GM18520 (cell line): Measurements from ENCODE around the gene ZSCAN30.
A peak's percentile ranks its signal among the peaks of the same experiment; 100 is the strongest.

ENCODE experiments used
- ATAC-seq: cut with Tn5 transposase; IDR thresholded peaks from one replicate; pipeline ENCODE4 v1.9.1; 2021; ENCODE audit not compliant: unreplicated experiment

Gene ZSCAN30

GRCh38 chr18:35290094-35290735, at the start of gene ZSCAN30:
Gene ZSCAN30, minus strand, starts transcription at chr18:35290229. Its CDS starts 25,877 bp downstream, at chr18:35264352.
- peak; percentile 85 for ATAC-seq

GRCh38 chr18:35337286-35337685, 47.3 kb upstream of the ZSCAN30 start:
- ATAC-seq: no peak

DNA sequence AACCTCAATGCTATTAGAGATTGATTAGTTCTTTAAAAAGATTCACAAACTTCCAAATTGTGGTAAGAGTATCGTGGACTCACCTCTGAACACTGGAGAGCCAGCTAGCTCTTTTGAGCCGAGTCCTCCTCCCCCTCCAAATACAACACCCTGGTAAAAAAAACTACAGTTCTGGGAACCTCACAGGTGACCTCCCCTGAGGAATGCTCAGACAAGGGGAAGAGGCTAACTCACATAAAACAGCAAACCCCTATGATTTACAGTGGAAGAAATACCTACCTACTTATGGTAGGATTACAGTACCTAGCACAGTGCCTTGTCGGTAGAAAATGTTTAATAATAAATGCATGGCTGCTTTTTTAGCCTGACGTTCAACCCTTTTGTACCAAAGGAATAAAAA, 45.8 kb upstream of the ZSCAN30 start:
- no peak for ATAC-seq

GRCh38 chr18:35334821-35335220, 44.8 kb upstream of the ZSCAN30 start:
- no peak for ATAC-seq

DNA sequence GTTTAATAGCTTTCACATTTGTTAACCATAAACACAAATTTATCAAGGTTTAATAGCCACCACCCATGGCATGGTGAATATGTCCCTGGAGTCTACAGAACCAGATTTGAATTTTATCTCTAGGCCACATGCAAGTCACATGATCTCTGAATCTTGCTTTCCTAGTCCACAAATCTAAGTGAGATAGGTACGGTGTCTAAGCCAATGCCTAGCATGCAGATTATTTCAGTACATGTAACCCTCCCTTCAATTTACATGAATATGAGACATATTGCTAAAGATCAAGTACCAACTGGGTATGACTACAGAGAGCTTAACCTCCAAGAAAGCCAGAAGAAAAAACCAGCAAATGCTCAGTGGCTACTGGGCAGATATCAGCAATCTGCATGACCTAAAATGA, 44.2 kb upstream of the ZSCAN30 start:
- ATAC-seq: no peak

DNA sequence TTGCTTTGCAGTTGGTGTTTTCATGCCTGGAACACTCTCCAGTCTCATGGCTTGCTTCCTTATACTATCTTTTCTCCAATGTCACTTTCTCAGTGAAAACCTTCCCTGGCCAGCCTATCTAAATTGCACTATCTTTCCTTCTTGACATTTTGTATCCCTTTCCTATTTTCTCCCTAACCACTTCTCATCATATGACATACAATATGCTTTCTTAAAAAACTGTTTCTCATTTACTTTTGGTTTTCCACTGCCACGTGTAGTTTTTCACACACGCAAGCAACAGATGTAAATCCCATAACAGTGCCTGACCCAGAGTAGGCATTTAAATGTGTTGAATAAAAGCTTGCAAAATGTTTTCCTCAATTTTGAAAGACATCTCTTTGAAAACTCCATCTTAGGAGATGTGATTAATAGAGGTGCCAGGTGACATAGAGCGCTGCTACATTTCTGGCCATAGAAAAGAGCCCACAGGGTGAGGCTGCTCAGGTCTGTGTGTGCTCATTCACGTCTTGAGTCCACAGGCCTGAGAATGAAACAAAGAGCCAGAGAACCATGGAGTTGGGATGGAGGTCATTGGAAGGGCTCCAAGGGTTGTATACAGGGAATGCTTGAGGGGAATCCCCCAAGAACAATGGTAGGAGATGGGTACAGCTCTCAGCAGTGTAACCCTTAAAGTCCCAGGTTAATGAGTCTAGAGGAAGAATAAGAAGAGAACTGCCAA, 41.5 kb upstream of the ZSCAN30 start:
- no peak for ATAC-seq

- ATAC-seq: no peak
Measured at GRCh38 chr18:35328868-35329267, 38.8 kb upstream of the ZSCAN30 start.

DNA sequence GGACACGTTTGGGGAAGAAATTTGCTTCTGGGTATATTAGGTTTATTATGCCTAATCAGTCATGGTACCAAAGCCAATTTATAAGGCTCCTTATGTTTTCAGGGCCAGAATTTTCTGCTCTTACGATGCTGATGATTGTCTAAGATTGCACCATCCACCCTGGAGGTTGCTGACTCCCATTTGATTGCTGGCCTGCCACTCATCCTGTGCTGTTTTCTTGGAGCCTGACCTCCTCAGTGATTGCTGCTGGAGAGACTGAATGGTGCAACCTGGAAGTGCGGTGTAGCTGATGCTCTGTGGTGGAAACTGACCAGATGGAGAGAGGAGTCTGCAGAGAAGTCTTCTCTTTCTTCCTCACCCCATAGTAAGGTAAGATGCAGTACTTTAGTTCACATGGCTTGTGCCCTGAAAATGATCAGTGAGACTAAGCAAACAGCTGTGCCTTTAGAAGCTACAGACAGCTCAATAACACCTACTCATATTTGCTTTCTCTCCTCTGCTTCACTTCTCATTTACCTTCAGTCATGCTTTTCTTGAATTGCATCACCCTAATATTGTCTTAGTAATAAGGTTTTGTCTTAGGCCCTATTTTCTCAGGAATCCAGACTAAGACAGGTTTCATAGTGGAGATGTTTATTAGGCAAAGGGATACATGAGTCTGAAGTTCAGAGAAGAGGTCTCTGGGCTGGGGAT, 36.8 kb upstream of the ZSCAN30 start:
- no peak for ATAC-seq

DNA sequence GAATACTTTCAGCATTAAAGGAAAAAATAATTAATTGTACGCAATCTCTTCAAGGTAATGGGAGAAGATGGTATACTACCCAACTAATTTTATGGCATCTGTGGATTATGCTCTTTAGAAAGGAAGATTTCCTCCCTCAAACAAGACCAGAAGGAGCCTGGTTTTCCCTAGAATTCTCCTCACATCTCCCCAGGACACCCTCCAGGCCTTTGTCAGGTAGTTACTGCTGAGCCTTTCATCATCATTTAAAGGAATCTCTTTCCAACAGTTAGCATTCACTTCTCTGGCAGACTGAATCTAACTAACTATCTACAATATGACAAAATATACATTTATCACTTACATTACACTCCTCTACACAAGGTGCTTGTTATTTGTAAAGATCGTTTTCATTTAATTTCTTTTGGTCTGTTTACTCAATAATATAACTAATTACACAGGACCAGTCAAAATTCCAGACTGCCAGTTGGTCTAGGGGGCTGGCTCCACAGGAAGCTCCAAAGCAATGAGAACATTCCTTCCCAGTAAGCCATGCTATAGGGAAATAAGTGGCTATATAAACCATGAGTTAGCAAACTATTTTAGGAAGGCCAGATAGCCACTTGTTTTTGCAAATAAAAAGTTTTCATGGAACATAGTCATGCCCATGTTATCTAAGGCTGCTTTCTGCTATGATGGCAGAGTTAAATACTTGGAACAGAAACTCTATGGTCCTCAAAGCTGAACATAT, 35.1 kb upstream of the ZSCAN30 start:
- no peak for ATAC-seq

DNA sequence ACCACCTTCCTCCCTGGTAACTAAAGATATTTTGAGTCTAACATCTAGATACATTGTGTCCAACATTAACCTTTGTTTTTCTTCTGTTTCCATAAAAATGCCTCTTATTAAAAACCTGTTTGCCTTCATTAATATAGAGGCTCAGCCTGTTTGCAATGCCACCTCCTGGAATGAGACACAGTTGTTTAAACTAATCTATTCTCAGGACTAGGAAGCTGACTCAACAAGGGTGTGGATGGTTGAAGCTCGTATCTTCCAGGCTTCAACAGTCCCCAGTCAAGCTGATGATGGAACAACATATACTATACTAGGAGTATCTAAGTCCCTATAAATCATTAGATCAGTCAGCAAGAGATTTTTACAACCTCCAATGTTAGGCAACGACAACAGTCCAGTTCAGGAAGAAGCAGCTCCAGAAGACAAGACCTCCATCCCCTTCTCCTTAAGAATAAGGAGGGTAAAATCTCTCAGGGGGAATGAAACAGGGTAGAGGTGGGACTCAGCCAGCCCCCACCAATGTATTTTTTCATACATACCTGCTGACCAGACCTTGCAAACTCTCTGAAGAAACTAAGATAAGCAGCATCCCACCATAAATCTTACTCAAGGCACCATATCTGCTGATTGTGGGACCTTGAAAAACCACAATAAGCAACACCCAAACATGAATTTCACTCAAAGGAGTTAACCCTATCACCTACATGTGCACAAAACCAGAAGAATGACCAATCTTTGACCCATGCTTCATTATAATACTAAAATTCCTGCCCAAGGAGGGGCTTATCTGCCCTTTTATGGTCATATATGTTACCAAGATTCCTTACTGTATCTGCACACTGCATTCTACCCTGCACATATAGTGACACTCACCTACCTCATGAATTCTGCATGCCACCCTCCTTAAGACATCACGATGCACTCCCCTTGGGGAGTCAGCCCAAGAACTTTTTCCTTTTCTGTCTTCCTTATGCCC, 32.7 kb upstream of the ZSCAN30 start:
- no peak for ATAC-seq

GRCh38 chr18:35311496-35311895, 21.5 kb upstream of the ZSCAN30 start:
- no peak for ATAC-seq

GRCh38 chr18:35306588-35307250, 16.7 kb upstream of the ZSCAN30 start:
- ATAC-seq: no peak

- no peak for ATAC-seq
Measured at GRCh38 chr18:35303610-35304009, 13.6 kb upstream of the ZSCAN30 start.

DNA sequence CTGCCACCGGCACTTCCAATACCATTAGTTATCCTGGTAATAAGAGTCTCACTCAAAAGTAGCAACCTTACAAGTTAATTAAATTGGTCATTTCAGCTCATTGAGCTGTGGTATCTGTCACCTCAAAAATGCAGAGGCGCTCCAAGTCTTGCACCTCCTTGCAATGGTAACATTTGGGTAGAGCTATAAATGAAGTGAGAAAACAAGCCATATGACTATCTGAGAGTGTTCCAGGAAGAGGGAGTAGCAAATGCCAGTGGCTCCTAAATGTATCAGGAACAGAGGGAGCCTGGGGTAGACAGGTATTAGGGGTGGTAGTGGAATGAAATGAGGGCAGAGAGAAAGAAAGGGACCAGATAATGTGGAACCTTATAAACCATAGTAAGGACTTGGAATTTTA, 6.0 kb upstream of the ZSCAN30 start:
- no peak for ATAC-seq

GRCh38 chr18:35291166-35291565, 1.1 kb upstream of the ZSCAN30 start:
- no peak for ATAC-seq

DNA sequence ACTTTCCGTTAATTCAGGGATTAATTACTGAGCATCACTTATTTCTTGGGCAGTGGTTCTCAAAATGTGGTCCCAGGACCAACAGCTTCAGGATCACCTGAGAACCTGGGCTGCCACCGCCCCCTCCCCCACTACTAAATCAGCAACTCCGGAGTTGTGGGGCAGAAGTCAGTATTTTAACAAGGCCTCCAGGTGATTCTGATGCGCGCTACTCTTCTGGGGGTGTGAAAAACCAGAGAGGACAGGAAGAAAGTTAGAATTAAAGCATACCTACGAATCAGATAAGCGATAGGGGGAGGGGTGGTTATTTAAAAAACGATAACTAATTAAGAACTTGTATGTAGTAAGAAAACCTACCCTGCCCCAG, 319 bp downstream of the ZSCAN30 start:
- ATAC-seq: no peak

GRCh38 chr18:35289293-35289692, 736 bp downstream of the ZSCAN30 start:
- no peak for ATAC-seq

- no peak for ATAC-seq
Measured at GRCh38 chr18:35284841-35285240, 5.2 kb downstream of the ZSCAN30 start.

- no peak for ATAC-seq
Measured at GRCh38 chr18:35283923-35284794, 5.9 kb downstream of the ZSCAN30 start.
